Neural cell (in vitro differentiated cells): ENCODE measurements around the gene DNAH8. TPM values are rescaled to one million over a fixed set of nuclear protein-coding genes. Genes with fewer than 3 reads are reported as not detected.

ENCODE experiments used
- H2AFZ ChIP-seq: fragments of 200-600, 300-800 bp; sonication (generic), shearing (Covaris generic); 2 replicates; pipeline ENCODE4 v1.6.0; 2014; ENCODE audit warnings: low read depth, mild to moderate bottlenecking, antibody characterized with exemption, low read length, moderate library complexity
- H3F3A ChIP-seq: fragments of 200-600 bp; shearing (Covaris generic); 2 replicates; pipeline ENCODE4 v1.6.1; 2016; ENCODE audit warnings: mild to moderate bottlenecking, moderate library complexity, mixed read lengths, antibody characterized with exemption, low read length; ENCODE audit not compliant: insufficient read depth, poor library complexity, severe bottlenecking
- H3K27ac ChIP-seq: fragments of 200-600, 300-800 bp; sonication (generic), shearing (Covaris generic); 2 replicates; pipeline ENCODE4 v1.5.1; 2014; ENCODE audit warnings: mild to moderate bottlenecking, low read length, moderate library complexity
- H3K27me3 ChIP-seq: fragments of 300-800, 200-600 bp; sonication (generic), shearing (Covaris generic); 2 replicates; pipeline ENCODE4 v1.6.0; 2014; ENCODE audit warnings: mild to moderate bottlenecking, low read depth, low read length, moderate library complexity; ENCODE audit not compliant: insufficient read depth
- H3K36me3 ChIP-seq: fragments of 300-800, 200-600 bp; sonication (generic), shearing (Covaris generic); 2 replicates; pipeline ENCODE4 v1.5.1; 2014; ENCODE audit warnings: mild to moderate bottlenecking, antibody characterized with exemption, low read length, moderate library complexity; ENCODE audit not compliant: insufficient read depth
- H3K4me2 ChIP-seq: fragments of 300-800, 200-600 bp; sonication (generic), shearing (Covaris generic); 2 replicates; pipeline ENCODE4 v1.6.0; 2014; ENCODE audit warnings: mild to moderate bottlenecking, low read length
- H3K4me3 ChIP-seq: fragments of 300-800, 200-600 bp; sonication (generic), shearing (Covaris generic); 2 replicates; pipeline ENCODE4 v1.5.1; 2014; ENCODE audit warnings: mild to moderate bottlenecking, low read length, moderate library complexity
- H3K79me2 ChIP-seq: fragments of 200-600 bp; shearing (Covaris generic); replicated peaks from 2 replicates; pipeline ENCODE4 v1.6.0; 2014; ENCODE audit warnings: mild to moderate bottlenecking, low read length, moderate library complexity; ENCODE audit not compliant: insufficient read depth
- H3K9ac ChIP-seq: fragments of 300-800, 200-600 bp; sonication (generic), shearing (Covaris generic); 2 replicates; pipeline ENCODE4 v1.6.1; 2016; ENCODE audit warnings: mild to moderate bottlenecking, low read length, mixed read lengths
- H3K9me2 ChIP-seq: fragments of 200-600 bp; shearing (Covaris generic); 2 replicates; pipeline ENCODE4 v1.6.1; 2016; ENCODE audit warnings: mild to moderate bottlenecking, low read length, mixed read lengths; ENCODE audit not compliant: insufficient read depth
- H3K9me3 ChIP-seq: fragments of 200-600, 300-800 bp; sonication (generic), shearing (Covaris generic); 2 replicates; pipeline ENCODE4 v1.6.1; 2016; ENCODE audit warnings: mild to moderate bottlenecking, mixed run types, low read length, moderate library complexity, mixed read lengths
- H4K20me1 ChIP-seq: fragments of 200-600 bp; shearing (Covaris generic); 2 replicates; pipeline ENCODE4 v1.6.1; 2016; ENCODE audit warnings: mild to moderate bottlenecking, mixed run types; ENCODE audit not compliant: insufficient read depth
- CTCF ChIP-seq: fragments of 450-650 bp; IDR thresholded peaks from 2 replicates; pipeline ENCODE4 v1.5.1; 2014; ENCODE audit warnings: antibody characterized with exemption, mild to moderate bottlenecking, moderate library complexity; ENCODE audit not compliant: poor library complexity, severe bottlenecking
- EP300 ChIP-seq: fragments of 450-650 bp; conservative IDR thresholded peaks from 2 replicates; pipeline ENCODE4 v1.6.1; 2014; ENCODE audit warnings: antibody characterized with exemption, mild to moderate bottlenecking, moderate library complexity; ENCODE audit not compliant: poor library complexity, severe bottlenecking
- EZH2 ChIP-seq: fragments of 200-600, 300-800 bp; shearing (Covaris generic), sonication (generic); IDR thresholded peaks from 2 replicates; pipeline ENCODE4 v1.6.1; 2014; ENCODE audit warnings: antibody characterized with exemption, low read length, borderline replicate concordance, mild to moderate bottlenecking; ENCODE audit not compliant: insufficient read depth, poor library complexity, severe bottlenecking
- MXI1 ChIP-seq: fragments of 450-650 bp; conservative IDR thresholded peaks from 2 replicates; pipeline ENCODE4 v1.6.1; 2014; ENCODE audit warnings: antibody characterized with exemption, mild to moderate bottlenecking; ENCODE audit not compliant: poor library complexity, severe bottlenecking
- POLR2AphosphoS5 ChIP-seq: IDR thresholded peaks from 2 replicates; pipeline ENCODE4 v1.6.1; 2012
- RAD21 ChIP-seq: fragments of 450-650 bp; conservative IDR thresholded peaks from 2 replicates; pipeline ENCODE4 v1.6.1; 2014; ENCODE audit warnings: antibody characterized with exemption, mild to moderate bottlenecking, moderate library complexity
- REST ChIP-seq: IDR thresholded peaks from 2 replicates; pipeline ENCODE4 v1.6.1; 2012; ENCODE audit warnings: borderline replicate concordance
- SMC3 ChIP-seq: fragments of 450-650 bp; conservative IDR thresholded peaks from 2 replicates; pipeline ENCODE4 v1.6.1; 2014; ENCODE audit warnings: antibody characterized with exemption, mild to moderate bottlenecking, moderate library complexity; ENCODE audit not compliant: poor library complexity
- TAF1 ChIP-seq: IDR thresholded peaks from 2 replicates; pipeline ENCODE4 v1.6.1; 2012; ENCODE audit warnings: low read depth
- polyA plus RNA-seq: library from polyadenylated mRNA; depleted of rRNA; stranded (reverse); fragments of >200 nt; gene quantifications from 2 replicates; pipeline ENCODE4 v1.2.3, GENCODE V29; 2014

DNAH8 gene
- polyA plus RNA-seq, 1 donor from 2014 or later: 0.07 TPM

- Histone ChIP-seq H3K27ac (no peak overlapping the region), H3F3A (peaks cover 3% of the 10 kb centered on the region), H3K36me3 (no peaks in the 10 kb centered on the region), H3K79me2 (no peaks in the 10 kb centered on the region), H3K9me3 (no peaks in the 10 kb centered on the region), H3K4me3 (no peak overlapping the region), H4K20me1 (no peaks in the 10 kb centered on the region), H3K9me2 (no peaks in the 10 kb centered on the region), H3K4me2 (no peak overlapping the region), H3K27me3 (no peaks in the 10 kb centered on the region), H2AFZ (no peak overlapping the region), H3K9ac (no peak overlapping the region)
- no peak for TF ChIP-seq CTCF
- TF ChIP-seq EP300: no peak
- TF ChIP-seq EZH2: no peak
- no peak for TF ChIP-seq RAD21
Measured at GRCh38 chr6:38984723-38985122, 269.6 kb downstream of the DNAH8 start.

GRCh38 chr6:38985839-38986238 lies 270.7 kb downstream of the DNAH8 start:
- TF ChIP-seq MXI1: no peak
- no peak for TF ChIP-seq TAF1
- TF ChIP-seq EZH2: no peak
- TF ChIP-seq POLR2AphosphoS5: no peak
- no peak for TF ChIP-seq SMC3
- TF ChIP-seq REST: no peak
- TF ChIP-seq RAD21: no peak
- no peak for TF ChIP-seq CTCF
- no peak for TF ChIP-seq EP300
- Histone ChIP-seq H3F3A (peaks cover 7% of the 10 kb centered on the region), H4K20me1 (no peaks in the 10 kb centered on the region), H3K9ac (no peak overlapping the region), H3K36me3 (no peaks in the 10 kb centered on the region), H3K4me2 (no peak overlapping the region), H3K4me3 (no peak overlapping the region), H3K27me3 (no peaks in the 10 kb centered on the region), H3K9me3 (no peaks in the 10 kb centered on the region), H3K9me2 (no peaks in the 10 kb centered on the region), H2AFZ (no peak overlapping the region), H3K27ac (no peak overlapping the region), H3K79me2 (no peaks in the 10 kb centered on the region)
